GM19397 (cell line): ENCODE results near the gene ARHGEF39.
A peak's percentile ranks its signal among the peaks of the same experiment; 100 is the strongest.

ENCODE experiments used
- ATAC-seq: cut with Tn5 transposase; IDR thresholded peaks from one replicate; pipeline ENCODE4 v1.9.1; 2021; ENCODE audit warnings: mild to moderate bottlenecking, moderate library complexity; ENCODE audit not compliant: unreplicated experiment

ARHGEF39 gene, protein sequence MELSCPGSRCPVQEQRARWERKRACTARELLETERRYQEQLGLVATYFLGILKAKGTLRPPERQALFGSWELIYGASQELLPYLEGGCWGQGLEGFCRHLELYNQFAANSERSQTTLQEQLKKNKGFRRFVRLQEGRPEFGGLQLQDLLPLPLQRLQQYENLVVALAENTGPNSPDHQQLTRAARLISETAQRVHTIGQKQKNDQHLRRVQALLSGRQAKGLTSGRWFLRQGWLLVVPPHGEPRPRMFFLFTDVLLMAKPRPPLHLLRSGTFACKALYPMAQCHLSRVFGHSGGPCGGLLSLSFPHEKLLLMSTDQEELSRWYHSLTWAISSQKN

DNA sequence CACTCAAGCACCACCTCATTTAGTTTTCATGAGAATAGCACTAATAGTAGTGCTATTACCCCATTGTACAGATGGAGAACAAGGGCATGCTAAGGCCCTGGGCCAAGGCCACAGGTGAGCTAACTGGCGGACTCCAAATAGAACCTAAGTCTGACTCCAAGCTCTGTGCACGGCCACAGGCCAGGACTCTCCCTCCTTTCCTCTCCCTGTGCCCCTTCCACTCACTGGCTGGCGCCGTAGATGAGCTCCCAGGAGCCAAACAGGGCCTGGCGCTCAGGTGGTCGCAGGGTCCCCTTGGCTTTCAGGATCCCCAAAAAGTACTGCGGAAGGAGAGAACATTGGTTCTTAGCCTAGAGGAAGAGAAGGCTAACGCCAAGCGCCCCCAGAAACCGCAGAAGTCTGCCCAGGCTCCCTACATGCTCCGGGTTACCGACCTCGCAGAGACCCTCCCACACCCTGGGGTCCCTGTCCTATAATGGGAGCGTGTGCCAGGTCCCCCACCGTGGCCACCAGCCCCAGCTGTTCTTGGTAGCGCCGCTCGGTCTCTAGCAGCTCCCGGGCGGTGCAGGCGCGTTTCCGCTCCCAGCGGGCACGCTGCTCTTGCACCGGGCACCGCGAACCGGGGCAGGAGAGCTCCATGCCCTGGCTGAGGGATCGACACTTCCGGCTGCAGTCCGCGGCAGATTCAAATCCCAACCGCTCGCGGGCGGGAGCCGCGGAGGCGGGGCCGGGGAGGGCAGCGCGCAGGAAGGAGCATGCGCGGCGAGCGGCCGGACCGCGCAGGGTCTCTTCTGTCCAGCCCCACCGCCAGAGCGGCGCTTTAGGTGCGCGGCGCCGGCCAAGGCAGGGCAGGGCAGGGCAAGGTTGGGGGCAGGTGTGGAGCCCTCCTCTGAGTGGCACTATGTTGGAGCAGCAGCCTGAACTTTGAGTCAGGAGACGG is at the start of gene ARHGEF39:
ARHGEF39 (minus strand) TSS at position 665 of the 940 bp plus-strand sequence; CDS start at position 639, 26 bp downstream.
- peak; percentile 84 for ATAC-seq

- no peak for ATAC-seq
These were observed 49.1 kb upstream of the ARHGEF39 start for GRCh38 chr9:35714123-35714522.

- no peak for ATAC-seq
These were observed 48.6 kb upstream of the ARHGEF39 start for GRCh38 chr9:35713578-35713977.

GRCh38 chr9:35712762-35713400 is 47.9 kb upstream of the ARHGEF39 start:
- no peak for ATAC-seq

DNA sequence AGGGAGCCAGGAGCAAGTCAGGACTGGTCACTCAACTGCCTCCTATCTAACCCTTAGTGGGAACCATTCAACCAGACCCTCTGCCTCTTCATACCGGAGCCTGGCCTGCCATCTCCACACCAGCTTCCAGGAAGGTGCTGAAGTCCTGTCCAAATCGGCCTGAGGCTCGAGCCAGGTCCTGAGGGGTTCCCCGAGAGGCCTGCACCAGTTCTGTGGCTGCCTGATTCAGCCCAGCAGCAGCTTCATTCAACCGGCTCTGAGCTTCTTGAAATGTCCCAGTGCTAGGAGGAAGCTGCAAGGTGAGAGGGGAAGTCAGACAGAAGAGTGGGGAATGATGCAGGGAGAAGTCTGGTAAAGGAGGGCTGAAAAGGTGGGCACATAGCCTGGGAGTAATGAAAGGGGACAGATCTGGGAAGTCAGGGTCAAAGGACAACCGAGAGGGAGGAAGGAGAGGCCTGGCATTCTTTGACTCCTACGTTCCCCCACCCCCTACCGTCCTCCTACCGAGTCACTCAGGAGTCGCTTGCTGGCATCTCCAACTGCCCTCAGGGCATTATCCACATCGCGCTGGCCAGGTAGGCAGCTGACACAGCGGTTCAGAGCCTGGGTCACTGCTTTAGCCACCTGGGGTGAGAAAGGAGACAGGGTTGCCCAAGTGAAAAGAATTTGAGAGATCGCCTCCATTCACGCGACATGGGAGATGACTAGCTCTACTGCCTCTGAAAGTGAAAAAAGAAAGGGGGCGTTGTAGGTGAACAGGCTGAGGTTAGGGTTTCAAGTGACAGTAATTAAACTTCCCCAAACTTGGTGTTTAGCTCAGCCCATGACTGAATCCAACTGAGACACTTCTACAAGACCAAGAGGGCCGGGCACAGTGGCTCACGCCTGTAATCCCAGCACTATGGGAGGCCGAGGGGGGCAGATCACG is 46.8 kb upstream of the ARHGEF39 start:
- ATAC-seq: no peak

DNA sequence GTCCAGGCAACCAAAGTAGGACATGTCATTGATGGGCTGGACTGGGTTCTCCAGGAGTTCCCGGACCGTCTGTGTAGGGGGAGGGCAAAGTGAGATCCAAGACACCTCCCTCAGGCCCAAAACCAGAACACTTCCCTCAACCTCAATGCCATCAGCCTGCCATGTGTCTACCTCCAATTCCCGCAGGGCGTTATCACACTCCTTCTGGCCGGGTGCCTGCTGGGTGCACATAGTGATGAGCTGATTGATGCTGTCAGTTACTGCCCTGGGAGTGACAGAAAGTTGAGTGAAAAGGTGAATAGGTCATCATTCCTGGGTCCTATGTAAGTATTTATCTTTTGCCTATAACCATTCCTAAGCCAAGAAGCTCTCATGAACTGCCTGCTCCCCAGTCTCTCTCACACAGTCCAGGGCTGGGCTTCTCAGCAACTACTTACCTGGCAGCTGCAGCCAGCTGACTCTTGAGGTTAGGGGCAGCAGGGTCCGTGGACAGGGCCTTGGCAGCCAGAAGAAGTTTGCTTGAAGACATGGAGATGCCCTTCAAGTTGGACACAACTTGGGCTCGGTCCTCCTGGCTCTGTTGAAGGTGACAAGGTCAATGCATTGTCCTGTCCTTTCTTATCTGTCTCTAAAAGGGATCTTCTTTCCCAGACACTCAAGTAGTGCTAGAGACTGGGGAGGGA is 46.0 kb upstream of the ARHGEF39 start:
- ATAC-seq: no peak

DNA sequence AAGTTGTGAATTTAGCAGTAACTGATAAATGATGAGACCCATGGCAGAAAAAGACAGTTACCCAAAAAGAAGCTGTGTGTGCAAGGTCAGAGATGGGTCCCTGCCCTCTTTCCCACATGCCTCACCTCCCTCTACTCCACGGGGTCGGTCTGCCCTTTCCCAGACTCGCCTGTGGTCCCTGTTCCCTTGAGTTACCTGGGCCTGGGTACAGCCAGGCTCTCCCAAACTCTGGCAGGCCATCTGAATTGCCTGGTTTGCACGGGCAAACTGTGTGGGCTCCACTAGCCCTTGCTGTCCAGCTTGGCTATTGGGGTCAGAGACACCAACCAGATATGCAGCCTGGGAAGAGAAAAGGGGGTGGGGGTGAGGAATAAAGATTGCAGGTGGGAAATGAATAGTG is 43.2 kb upstream of the ARHGEF39 start:
- ATAC-seq: no peak

GRCh38 chr9:35706951-35707350 is 42.0 kb upstream of the ARHGEF39 start:
- no peak for ATAC-seq

GRCh38 chr9:35705836-35706430 is 40.9 kb upstream of the ARHGEF39 start:
- ATAC-seq: no peak

DNA sequence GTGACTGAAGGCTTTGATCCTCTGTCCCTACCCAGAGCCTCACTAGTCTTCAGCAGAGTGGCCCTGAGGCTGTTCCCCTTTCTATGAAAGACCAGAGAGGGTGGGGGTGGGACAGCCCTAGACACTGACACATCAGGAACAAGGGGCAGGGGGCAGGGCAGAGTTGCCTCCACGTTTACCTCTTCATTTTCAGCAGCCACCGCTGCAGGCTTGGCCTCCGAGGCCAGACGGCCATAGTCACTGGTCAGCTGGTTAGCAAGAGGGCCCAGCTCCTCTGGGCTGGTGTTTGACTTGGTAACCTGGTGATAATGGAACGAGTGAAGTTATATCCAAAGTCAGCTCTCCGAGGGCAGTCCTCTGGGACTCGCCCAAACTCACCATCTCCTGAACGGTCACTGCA is 40.4 kb upstream of the ARHGEF39 start:
- ATAC-seq: no peak

DNA sequence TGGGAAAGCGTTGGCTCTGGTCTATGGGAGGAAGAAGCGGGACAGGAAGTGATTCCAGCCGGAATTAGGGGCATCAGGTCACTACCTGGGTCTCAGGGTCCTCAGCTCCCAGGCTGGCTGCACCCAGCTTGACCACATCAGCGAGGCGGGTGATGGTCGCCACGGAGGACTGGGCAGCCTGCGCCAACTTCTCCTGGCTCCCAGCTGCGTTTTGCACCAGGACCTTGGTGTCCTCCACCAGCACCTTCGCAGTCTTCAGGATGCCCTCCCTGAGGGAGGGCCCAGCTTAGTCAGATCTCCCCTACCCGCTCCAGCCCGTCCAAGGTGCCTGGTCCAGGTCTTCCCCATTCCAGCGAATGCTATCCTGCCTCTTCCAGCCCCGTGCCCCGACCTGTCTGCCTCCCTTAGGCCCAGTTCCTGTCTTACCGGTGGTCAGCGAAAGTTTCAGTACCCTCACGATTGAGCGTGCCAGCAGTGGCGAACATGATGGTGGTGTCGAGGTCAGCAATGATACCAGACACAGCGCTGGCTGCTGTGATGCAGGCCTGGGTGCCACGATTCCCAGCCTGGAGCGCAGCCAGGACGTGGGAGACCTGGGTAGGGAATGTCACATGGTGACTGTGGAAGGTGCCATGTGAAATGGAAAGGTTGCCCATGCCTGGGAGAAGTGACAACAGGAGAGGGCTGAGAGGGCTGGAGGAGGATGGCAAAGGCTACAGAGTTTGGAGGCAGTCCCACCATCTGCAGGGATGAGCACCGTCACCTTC is 39.1 kb upstream of the ARHGEF39 start:
- ATAC-seq: no peak

DNA sequence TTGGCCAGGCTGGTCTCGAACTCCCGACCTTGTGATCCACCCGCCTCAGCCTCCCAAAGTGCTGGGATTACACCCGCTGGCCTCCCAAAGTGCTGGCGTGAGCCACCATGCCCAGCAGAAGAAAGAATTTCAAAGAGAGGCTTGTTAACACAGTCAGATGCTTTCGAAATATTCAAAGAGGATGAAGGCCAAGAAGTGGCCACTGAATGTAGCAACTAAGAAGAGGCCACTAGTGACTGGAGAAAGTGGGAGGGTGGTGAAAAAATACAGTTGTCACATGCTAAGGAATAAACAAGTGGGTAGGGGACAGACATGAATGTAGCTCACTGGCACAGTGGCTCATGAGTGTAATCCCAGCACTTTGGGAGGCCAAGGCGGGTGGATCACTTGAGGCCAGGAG is 37.7 kb upstream of the ARHGEF39 start:
- no peak for ATAC-seq

DNA sequence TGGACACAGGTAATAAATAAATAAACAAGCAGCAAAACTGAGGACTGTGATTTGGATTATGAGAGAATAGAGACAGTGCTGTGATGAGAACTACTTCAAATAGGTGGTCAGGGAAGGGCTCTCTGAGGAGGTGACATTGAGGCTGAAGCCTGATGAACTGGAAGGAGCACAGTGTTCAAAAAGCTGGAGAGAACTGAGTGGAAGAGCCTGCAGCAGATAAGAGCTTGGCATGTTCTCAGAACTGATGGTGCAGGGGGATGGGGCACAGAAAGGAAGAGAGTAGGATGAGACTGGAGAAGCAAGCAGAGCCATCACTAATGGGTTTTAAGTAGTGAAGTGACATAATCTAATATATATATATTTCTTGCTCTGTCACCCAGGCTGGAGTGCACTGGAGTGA is 35.9 kb upstream of the ARHGEF39 start:
- ATAC-seq: no peak

DNA sequence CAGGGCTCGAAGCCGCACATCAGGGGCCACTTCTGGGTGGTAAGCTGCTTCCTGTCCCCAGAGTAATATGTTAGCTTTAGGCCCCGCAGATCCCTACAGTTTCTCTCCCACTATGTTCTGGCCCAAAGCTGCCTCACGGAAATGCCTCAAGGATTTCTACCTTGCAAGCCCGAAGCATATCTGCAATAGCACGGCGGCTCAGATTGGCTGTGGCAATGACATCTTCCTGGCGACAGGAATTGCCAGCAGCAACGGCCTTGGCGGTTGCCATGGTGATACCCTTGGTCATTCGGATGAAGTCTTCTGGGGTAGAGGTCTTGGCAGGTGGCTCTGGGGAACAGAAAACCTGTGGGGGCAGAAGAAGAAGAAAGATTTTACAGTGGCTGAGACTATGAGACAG is 35.0 kb upstream of the ARHGEF39 start:
- no peak for ATAC-seq

DNA sequence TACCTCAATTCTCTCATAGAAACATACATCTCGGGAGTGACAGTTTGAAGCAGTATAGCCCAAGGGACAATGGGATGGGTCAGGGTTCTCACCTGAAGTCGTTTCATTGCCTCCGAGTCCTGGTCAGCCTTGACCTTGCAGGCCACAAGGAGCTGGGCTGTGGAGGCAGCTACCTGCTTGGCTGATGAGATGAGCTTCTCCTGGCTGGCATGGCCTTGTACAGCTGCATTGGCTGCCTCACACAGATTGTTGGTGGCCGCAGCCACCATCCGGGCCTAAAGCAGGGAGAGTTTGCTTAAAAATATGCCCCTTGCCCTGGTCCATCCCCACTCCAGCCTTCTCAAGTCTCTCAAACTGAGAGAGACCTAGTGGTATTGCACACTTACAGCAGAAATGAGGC is 33.2 kb upstream of the ARHGEF39 start:
- ATAC-seq: no peak

- ATAC-seq: no peak
These were observed 32.5 kb upstream of the ARHGEF39 start for GRCh38 chr9:35697486-35697885.

GRCh38 chr9:35696520-35697215 is 31.7 kb upstream of the ARHGEF39 start:
- ATAC-seq: peak; percentile 74

DNA sequence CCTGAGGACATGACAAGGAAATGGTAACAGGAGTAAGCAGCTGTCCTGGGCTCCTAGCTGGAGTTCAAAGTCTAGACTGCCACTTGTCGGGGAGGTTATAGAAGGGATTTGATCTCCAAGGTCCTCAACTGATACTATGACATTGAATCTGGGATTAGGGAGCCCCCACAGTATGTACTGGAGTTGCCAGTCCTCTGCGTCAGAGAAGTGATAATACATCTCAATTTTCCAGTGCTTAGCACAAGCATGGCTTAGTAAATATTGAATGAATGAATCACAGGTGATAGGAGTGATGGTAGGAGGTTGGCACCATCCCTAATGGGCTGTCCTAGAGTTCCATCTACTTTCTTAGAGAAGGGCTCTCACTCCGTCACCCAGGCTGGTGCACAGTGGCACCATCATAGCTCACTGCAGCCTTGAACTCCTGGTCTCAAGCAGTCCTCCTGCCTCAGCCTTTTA is 31.0 kb upstream of the ARHGEF39 start:
- no peak for ATAC-seq
